ENCODE data around the gene FFAR3. TPM values are rescaled to one million over a fixed set of nuclear protein-coding genes. Genes with fewer than 3 reads are reported as not detected.
"Not testable (repeated sequence)": the region's sequence is repeated elsewhere in the genome, so short reads cannot be mapped to it uniquely, and the experiment has no call there.

The FFAR3 gene
- total RNA-seq, 1 donor from 2014 or later: not detected

DNA sequence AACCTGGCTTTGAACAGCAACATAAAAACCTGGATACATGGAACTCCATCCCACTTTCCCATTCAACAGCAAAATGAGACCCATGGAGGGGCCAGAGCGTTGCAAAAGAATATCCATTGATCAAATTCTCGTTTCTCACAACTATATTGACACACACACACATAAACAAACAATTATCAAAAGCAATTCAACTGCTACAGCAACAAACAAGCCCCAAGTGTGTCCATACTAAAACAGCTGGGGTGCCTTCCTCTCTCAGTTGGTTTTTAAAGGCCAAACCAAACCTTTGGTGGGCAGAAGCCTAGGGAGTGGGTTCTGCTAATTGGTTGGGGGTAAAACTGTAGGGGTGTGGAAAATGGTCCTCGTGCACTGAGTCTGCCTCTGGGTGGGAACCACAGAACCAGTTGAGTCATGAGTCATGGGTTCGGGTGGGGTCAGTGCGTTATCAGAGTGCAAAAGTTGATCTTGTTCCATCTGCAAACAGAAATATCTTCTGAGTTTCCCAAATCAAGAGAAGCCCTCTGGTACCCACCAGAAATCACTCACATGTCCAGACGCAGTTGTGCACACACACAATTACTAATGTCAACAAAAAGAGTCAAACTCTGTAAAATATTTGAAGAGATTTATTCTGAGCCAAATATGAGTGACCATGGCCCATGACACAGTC is 31.1 kb downstream of the FFAR3 start:
- intact Hi-C loops (cut with DNase I): no loop called here
- DNase-seq (no peak), ATAC-seq (ENCODE audit: poor library complexity) (no peak)

DNA sequence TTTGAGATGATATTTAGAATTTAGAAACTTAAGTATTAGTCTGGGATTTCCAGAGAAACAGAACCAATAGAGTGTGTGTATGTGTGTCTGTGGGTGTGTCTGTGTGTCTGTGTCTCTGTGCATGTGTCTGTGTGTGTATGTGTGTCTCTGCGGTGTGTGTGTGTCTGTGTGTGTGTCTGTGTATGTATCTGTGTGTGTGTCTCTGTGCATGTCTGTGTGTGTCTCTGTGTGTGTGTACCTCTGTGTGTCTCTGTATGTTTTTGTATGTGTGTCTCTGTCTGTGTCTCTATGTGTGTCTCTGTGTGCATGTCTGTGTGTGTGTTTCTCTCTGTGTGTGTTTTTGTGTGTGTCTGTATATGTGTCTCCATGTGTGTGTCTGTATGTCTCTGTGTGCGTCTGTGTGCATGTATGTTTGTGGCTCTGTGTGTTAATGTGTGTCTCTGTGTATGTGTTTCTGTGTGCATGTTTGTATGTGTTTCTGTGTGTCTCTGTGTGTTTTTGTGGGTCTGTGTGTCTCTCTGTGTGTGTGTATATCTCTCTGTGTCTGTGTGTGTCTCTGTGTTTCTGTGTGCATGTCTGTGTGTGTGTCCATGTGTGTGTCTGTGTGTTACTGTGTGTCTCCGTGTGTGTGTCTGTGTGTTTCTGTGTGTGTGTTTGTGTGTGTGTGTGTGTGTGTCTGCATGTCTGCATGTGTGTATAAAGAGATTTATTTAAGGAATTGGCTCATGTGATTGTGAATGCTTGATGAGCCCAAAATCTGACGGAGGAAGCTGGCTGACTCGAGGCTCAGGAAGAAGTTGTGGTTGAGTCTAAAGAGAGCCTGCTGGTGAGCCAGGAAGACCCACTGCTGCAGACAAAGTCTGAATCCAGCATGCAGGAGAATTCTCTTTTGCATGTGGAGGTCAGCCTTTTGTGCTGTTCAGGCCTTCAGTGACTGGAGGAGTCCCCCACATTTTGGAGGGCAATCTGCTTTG is 34.8 kb downstream of the FFAR3 start:
- ATAC-seq (ENCODE audit: poor library complexity) (no peak), DNase-seq (no peak)
- intact Hi-C loops (cut with DNase I): no loop called here

DNA sequence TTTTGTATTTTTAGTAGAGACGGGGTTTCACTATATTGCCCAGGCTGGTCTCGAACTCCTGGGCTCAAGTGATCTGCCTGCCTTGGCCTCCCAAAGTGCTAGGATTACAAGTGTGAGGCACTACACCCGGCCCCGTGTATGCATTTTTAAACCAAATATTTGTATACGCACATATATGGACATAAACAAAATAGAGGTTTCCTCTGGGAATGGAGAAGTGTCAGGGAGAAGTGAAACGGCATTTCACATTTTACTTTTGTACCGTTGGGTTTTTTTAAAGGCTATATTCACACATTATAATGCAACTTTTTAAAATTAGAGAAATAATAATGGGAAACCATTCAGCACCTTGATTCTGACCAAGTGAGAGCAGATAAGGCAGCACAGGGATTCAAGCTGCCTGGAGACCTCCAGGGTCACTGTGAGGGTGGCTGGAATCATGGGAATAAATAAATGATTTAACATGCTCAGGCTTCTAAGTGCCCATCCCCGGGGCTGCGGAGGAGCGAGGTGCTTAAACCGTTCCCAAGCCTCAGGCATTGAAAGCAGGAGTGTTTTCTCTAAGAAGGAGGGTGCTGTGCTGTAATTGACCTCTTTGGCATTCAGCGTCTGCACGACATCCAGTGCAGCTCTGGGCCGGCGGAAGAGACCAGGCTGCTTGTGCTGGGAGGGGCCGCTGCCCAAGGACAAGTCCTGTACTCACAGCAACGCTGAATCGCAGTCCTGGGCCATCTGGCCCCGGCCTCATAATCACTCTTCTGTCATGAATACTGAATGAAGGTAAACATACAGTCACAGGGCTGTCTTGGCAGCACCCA is 37.3 kb downstream of the FFAR3 start:
- ATAC-seq (ENCODE audit: poor library complexity) (peak; percentile 60), DNase-seq (peak; percentile 42)
- intact Hi-C loops (cut with DNase I): no loop called here

DNA sequence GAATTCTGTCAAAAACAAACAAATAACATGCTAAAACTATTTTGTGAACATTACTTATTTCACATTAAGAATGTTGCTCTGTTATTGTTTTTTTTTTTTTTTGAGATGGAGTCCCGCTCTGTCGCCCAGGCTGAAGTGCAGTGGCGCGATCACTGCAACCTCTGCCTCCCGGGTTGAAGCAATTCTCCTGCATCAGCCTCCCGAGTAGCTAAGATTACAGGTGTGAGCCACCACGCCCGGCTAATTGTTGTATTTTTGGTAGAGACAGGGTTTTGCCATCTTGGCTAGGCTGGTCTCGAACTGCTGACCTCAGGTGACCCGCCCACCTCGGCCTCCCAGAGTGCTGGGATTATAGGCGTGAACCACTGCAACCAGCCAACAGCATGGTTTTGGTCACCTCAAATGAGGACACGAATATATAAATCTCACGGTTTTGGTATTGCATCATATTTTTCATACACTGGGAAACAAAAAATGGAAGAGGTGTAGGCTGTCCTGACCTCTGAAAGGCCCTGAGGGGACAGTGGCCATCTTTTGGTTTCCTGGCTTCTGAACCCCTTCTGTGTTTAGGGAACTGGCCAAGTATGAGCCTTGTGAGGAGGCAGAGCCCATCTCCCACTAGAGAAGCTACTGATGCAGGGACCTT is 38.1 kb downstream of the FFAR3 start:
- intact Hi-C loops (cut with DNase I): no loop called here
- DNase-seq (no peak), ATAC-seq (ENCODE audit: poor library complexity) (no peak)

DNA sequence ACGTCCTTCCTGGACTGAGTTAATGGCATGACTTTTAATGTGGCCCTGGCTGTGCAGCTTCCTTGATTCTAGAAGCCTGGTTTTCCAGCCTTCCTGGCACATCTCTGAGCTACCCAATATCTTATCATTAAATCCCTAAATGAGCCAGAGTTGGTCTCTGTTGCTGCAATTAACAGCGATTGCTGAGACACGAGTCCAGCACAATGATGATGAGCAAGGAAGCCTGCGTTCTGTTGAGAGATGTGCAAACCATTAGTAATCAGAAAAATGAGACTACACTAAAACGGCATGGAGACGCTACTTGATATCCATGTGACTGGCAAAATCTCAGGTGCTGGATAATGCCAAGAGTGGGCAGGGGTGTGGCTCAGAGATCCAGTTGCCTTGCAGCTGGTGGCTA is 38.8 kb downstream of the FFAR3 start:
- ATAC-seq (ENCODE audit: poor library complexity) (no peak), DNase-seq (no peak)
- intact Hi-C loops (cut with DNase I): no loop called here

DNA sequence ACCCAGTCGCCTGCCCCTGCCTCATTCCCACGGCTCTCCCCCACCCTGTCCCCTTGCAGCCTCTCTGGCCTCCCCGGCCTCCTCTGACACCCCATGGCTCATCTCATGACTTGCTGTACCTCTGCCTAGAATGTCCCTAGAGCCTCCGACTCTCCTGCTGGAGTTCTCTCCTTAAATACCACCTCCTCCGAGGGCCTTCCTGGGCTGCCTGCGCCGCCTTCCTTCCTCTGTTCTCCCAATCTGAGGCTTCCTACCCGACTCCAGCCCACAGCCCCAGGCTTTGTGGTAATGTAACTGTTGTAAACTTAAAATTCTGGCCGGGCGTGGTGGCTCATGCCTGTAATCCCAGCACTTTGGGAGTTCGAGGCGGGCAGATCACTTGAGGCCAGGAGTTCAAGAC is 40.3 kb downstream of the FFAR3 start:
- no peak for ATAC-seq (ENCODE audit: poor library complexity)
- intact Hi-C loops (cut with DNase I): no loop called here
- no peak for DNase-seq

DNA sequence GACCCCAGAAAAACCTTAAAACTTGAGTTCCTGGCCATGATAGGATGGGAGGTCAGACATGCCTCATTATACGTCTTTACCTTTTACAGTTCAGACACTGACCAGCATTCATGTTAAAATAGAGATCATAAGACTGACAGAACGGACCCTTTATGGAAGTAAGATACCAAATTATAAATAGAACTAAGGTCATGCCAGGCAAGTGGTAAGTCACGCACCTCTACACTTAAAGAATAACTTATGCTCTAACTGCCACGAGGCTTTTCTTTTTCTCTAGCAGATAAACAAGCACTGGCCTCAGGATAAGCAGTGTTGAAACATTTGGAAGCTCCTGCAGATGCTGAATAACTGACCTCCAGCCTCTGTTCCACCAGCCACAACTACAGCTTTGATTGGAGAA is 41.0 kb downstream of the FFAR3 start:
- intact Hi-C loops (cut with DNase I): no loop called here
- DNase-seq (no peak), ATAC-seq (ENCODE audit: poor library complexity) (peak; percentile 41)

DNA sequence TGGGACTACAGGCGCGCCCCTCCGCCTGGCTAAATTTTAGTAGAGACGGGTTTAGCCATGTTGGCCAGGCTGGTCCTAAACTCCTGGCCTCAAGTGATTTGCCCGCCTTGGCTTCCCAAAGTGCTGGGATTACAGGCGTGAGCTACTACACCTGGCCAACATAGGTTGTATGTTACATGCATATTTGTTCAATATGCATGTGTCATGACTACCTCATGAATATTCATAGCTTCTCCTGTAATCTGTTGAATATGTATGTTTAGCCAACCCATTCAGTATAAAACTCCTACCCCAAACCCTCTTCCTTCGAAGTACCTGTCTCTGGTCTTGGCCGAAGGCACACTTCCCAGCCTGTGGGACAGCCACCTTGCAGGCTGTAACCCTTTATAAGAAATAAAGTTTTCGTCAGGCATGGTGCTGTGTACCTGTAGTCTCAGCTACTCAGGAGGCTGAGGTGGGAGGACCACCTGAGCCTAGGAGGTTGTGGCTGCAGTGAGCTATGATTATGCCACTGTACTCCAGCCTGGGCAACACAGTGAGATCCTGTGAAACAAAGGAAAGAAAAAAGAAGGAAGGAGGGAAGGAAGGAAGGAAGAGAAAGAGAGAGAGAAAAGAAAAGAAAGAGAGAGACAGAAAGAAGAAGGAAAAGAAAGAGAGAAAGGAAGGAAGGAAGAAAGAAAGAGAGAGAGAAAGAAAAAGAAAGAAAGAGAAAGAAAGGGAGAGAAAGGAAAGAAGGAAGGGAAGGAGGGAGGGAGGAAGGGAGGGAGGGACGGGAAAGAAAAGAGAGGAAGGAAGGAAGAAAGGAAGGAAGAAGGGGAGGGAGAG is 41.9 kb downstream of the FFAR3 start:
- DNase-seq: no peak
- intact Hi-C loops (cut with DNase I): no loop called here
- ATAC-seq (ENCODE audit: poor library complexity): no peak

DNA sequence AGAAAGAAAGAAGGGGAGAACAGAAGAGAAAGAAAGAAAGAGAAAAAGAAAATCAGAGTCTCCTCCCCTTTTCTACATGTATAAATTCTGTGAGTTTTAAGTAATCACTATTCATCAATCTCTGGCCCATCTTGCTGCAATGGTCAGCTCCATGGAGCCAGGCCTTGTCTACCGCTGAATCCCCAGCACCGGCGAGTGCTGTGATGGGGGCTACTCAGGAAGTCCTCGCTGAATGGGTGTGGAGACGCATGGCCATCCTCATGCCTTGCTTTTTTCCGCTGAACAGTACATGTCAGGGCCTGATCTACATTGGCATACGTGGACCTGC is 42.5 kb downstream of the FFAR3 start:
- DNase-seq (no peak), ATAC-seq (ENCODE audit: poor library complexity) (no peak)
- intact Hi-C loops (cut with DNase I): no loop called here

DNA sequence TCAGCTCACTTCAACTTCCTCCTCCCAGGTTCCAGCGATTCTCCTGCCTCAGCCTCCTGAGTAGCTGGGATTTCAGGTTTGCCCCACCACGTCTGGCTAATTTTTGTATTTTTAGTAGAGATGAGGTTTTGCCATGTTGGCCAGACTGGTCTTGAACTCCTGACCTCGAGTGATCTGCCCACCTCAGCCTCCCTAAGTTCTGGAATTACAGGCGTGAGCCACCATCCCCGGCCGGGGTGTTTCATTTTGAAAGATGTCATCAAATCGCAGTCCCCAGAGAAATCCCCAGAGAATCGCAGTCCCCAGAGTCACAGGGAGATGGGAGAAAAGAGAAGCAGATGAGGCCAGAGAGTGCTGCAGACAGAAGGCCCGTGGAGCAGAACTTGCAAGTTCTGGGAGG is 43.2 kb downstream of the FFAR3 start:
- intact Hi-C loops (cut with DNase I); DNase-seq; ATAC-seq (ENCODE audit: poor library complexity): not testable (repeated sequence)

DNA sequence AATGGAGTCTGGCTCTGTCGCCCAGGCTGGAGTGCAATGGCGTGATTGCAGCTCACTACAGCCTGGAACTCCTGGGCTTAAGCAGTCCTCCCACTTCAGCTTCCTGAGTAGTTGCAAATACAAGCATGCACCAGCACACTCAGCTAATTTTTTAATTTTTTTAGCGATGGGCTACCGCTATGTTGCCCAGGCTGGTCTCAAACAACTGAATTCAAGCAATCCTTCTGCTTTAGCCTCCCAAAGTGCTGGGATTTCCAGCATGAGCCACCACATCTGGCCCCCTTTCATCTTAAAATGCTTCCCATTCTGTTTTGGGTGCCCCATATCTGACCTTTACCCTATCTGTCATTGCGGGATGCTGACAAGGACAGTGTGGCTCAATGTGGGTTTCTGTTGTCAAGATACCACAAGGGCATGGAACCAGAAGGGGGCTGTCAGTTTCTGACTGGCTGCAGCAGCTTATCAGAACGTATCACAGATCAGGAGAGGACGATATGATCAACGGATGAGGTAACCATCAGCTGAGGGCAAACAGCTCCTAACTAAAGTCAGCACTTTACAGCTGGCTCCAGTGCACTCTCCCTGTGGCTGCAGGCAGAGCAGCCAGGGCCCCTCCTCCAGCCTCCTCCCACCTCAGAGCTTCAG is 45.0 kb downstream of the FFAR3 start:
- intact Hi-C loops (cut with DNase I): no loop called here
- DNase-seq (peak; percentile 9), ATAC-seq (ENCODE audit: poor library complexity) (no peak)

DNA sequence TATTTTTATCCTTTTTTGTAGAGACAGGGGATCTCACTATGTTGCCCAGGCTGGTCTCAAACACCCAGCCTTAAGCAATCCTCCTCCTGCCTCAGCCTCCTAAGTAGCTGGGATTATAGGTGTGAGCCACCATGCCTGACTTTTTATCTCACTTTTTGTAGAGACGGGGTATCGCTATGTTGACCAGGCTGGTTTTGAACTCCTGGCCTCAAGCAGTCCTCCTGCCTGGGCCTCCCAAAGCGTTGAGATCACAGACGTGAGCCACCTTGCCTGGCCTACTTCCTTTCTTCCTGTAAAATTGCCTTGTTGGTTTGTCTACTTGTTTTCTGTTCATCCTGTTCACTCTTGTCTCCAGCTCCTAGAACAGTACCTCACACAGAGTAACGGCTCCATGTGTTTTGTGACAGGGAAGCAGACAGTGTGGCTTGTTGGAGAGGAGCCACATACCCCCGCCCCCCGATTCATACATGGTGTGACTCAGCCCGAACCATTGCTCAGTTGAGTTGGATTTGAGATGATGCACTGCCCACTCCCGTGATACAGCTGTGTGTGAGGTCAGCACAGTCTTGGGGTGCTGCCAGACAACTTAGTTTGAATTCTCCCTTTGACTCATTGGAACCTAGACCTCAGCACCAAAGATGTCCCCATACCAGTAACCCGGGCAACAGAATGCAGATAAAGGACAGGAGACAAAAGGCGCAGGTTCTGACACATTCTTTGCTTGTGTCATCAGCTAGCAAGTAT is 46.8 kb downstream of the FFAR3 start:
- intact Hi-C loops (cut with DNase I): no loop called here
- DNase-seq: no peak

DNA sequence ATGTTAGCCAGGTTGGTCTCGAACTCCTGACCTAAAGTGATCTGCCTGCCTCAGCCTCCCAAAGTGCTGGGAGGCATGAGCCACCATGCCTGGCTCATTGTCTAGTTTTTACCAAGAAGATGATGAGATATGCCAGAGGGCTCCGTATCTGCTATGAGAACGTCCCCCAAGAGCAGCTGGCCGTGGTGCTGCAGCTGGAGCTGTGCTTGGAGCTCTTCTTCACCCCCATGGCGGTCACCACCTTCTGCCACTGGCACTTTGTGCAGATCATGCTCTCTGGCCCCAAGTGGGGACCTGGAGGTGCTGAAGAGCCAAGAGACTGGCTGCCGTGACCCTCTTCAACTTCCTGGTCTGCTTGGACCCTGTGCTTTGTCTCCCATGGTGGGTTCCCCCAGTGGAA is 49.4 kb downstream of the FFAR3 start:
- no peak for DNase-seq
- intact Hi-C loops (cut with DNase I): no loop called here
- no peak for ATAC-seq (ENCODE audit: poor library complexity)

More for the DNA sequence above, 46.8 kb downstream of the FFAR3 start:
- ATAC-seq (ENCODE audit: poor library complexity): no peak

DNA sequence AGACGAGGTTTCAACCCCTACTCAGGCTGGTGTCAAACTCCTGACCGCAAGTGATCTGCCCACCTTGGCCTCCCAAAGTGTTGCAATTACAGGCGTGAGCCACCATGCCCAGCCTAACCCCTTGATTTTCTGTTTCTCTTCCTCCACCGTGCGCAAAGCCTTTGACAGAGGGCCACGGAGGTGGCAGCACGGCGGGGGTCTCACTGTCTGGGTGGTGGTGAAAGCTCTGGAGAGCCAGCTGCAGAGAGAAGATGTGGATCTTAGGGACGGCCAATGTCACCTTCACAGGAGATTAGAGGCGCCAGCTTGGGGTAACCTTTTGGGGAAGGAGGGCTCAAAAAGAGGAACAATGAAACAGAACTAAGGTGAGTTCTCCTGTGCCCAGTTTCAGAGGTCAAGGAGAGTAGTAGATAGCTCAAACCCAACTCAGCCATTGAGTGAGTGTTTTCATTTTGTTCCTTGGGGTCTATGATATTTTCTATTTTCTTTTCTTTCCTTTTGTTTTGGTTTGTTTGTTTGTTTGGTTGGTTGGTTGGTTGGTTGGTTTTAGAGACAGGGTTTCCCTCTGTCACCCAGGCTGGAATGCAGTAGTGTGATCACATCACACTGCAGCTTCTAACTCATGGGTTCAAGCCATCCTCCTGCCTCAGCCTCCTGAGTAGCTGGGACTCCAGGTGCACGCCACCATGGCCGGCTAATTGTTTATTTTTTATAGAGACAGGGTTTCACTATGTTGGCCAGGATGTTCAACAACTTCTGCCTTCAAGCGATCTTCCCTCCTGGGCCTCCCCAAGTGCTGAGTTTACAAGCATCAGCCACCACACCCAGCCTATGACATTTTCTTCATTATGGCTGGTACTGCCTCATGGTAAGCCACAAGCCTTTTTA is 50.3 kb downstream of the FFAR3 start:
- DNase-seq (no peak), ATAC-seq (ENCODE audit: poor library complexity) (no peak)
- intact Hi-C loops (cut with DNase I): no loop called here

DNA sequence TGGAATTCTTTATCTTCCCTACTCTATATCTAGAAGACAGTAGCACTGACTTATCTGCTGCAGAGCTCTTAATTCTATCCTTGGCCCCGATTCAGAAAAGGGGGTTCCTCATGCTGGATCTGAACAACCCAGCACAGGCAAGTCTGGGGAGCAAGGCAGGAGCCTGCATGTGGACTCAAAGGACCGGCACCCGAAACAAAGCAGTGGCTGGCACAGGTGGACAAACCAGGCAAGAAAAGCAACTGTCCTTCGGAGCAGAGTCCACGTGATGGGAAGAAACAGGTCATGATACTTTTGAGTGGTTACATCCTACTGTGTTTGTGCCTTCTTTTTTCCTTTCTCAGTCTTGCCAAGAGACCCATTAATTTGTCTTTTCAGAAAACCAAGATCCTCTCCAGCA is 50.9 kb downstream of the FFAR3 start:
- ATAC-seq (ENCODE audit: poor library complexity) (no peak), DNase-seq (no peak)
- intact Hi-C loops (cut with DNase I): no loop called here
